Measurements from ENCODE around the gene UBL3. TPM values are rescaled to one million over a fixed set of nuclear protein-coding genes. Genes with fewer than 3 reads are reported as not detected.

Gene UBL3
- total RNA-seq, 1 donor from 2014 or later: 20.0 TPM

DNA sequence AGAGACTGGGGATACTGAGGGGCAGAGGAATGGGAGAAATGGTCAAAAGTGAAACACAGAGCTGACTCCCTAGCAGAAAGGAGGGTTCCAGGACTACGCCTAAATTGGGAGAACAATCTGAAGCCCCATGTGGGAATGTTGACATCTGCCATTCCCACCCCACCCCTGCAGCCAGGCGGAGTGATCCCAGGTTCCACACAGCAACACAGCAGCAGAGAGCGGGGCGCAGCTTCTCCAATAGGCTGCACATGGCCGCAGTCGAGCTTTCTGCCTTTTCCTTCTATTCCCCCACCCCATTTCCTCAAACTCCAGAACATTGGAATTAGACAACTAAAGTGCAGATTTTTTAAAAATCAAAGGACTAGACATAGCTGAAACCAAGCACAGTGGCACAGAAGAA, 104.7 kb downstream of the UBL3 start:
- no peak overlapping the region for H2AFZ ChIP-seq (replicated peaks)
- no peak overlapping the region for H3K27ac ChIP-seq
- Mint-ChIP-seq H3K36me3 (no peaks in the 10 kb centered on the region), H3K4me3 (no peak overlapping the region), H3K27ac (no peak overlapping the region), H3K4me1 (peaks cover 11% of the 10 kb centered on the region), H3K9me3 (no peaks in the 10 kb centered on the region), H3K27me3 (ENCODE audit: insufficient read depth, low read depth) (peaks cover 2% of the 10 kb centered on the region)
- H3K9ac ChIP-seq: no peak overlapping the region
- H3K27me3 ChIP-seq: no peaks in the 10 kb centered on the region
- H3K36me3 ChIP-seq: no peaks in the 10 kb centered on the region
- H3K9me3 ChIP-seq (ENCODE audit: low read depth): no peaks in the 10 kb centered on the region
- TF ChIP-seq EZH2 (IDR thresholded peaks at IDR 0.05) (no peak), EZH2phosphoT487 (IDR thresholded peaks at IDR 0.05) (no peak)
- TF ChIP-seq, protein P1, sequence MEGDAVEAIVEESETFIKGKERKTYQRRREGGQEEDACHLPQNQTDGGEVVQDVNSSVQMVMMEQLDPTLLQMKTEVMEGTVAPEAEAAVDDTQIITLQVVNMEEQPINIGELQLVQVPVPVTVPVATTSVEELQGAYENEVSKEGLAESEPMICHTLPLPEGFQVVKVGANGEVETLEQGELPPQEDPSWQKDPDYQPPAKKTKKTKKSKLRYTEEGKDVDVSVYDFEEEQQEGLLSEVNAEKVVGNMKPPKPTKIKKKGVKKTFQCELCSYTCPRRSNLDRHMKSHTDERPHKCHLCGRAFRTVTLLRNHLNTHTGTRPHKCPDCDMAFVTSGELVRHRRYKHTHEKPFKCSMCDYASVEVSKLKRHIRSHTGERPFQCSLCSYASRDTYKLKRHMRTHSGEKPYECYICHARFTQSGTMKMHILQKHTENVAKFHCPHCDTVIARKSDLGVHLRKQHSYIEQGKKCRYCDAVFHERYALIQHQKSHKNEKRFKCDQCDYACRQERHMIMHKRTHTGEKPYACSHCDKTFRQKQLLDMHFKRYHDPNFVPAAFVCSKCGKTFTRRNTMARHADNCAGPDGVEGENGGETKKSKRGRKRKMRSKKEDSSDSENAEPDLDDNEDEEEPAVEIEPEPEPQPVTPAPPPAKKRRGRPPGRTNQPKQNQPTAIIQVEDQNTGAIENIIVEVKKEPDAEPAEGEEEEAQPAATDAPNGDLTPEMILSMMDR (IDR thresholded peaks at IDR 0.05): no peak
- H3K4me3 ChIP-seq: no peak overlapping the region
- no peaks in the 10 kb centered on the region for H4K20me1 ChIP-seq (ENCODE audit: low read depth)
- H3K4me1 ChIP-seq: no peaks in the 10 kb centered on the region
- H3F3A ChIP-seq (ENCODE audit: low read depth): no peaks in the 10 kb centered on the region
- no peaks in the 10 kb centered on the region for H3K79me2 ChIP-seq (ENCODE audit: low read depth)
- no peak for DNase-seq (ENCODE audit: low spot score)
- no peak overlapping the region for H3K4me2 ChIP-seq

DNA sequence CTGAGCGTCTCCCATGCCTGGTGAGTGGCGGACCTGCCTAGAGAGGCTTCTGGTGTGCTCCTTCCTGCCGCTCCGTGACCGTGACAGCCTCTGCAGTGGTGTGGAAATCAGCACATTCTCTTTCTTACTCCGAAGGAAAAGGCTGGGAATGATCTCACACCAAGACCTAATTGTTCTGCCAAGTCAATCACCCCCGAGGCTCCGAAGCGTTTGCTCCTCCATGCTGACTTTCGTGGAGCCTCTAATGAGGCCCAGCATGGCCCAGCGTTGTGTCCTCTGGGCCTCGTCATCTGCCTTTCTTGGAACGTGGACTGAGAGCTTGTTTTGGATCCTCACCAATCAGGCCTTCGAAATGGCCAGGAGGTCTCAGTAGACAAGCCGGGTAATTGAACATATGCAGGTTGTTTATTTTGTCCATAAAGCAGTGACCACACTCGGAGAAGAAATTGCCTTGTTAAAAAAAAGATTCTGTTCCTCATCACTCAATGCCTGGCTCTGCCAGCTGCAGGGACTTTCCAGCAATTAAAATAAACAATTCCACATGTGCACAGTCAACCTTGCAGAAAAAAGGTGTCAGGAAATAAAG, 107.1 kb downstream of the UBL3 start:
- no peaks in the 10 kb centered on the region for H3K9me3 ChIP-seq (ENCODE audit: low read depth)
- H3K4me1 Mint-ChIP-seq: peaks cover 11% of the 10 kb centered on the region
- H3K4me3 Mint-ChIP-seq: peak overlapping the region; percentile 35
- H3K27me3 Mint-ChIP-seq (ENCODE audit: insufficient read depth, low read depth): peaks cover 2% of the 10 kb centered on the region
- no peak overlapping the region for H3K9ac ChIP-seq
- peak overlapping the region; percentile 72 for H3K27ac Mint-ChIP-seq
- peak; percentile 28 for DNase-seq (ENCODE audit: low spot score)
- no peak overlapping the region for H3K4me2 ChIP-seq
- TF ChIP-seq EZH2 (IDR thresholded peaks at IDR 0.05) (no peak), EZH2phosphoT487 (IDR thresholded peaks at IDR 0.05) (no peak)
- TF ChIP-seq, protein P1 (IDR thresholded peaks at IDR 0.05): no peak
- H3K36me3 Mint-ChIP-seq: no peaks in the 10 kb centered on the region
- no peak overlapping the region for H3K4me3 ChIP-seq
- no peaks in the 10 kb centered on the region for H3K9me3 Mint-ChIP-seq
- no peaks in the 10 kb centered on the region for H3K4me1 ChIP-seq
- no peaks in the 10 kb centered on the region for H3K79me2 ChIP-seq (ENCODE audit: low read depth)
- H4K20me1 ChIP-seq (ENCODE audit: low read depth): no peaks in the 10 kb centered on the region
- H3K27me3 ChIP-seq: no peaks in the 10 kb centered on the region
- no peaks in the 10 kb centered on the region for H3K36me3 ChIP-seq
- peak overlapping the region; percentile 51 for H2AFZ ChIP-seq (replicated peaks)
- H3K27ac ChIP-seq: no peak overlapping the region
- no peaks in the 10 kb centered on the region for H3F3A ChIP-seq (ENCODE audit: low read depth)

DNA sequence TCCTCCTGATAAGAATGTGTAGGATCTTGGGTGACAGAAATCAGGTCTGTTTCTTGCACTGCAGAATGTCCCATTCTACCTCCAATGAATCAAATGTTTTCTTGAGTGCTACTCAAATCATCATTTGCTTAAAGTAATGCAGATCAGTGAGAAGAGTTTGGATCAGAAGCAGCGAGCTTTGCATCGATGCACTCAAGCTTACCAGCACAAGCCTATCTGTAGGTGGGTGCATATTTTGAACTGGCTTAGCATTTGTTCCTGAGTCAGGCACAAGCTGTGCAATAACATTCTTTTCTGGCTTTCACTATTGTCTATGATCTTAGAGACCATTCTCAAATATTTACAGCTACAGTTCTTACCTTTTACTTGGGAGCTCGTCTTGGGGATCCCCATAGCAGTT, 109.5 kb downstream of the UBL3 start:
- DNase-seq (ENCODE audit: low spot score): no peak
- H3K9me3 ChIP-seq (ENCODE audit: low read depth): no peaks in the 10 kb centered on the region
- Mint-ChIP-seq H3K4me3 (no peak overlapping the region), H3K36me3 (no peaks in the 10 kb centered on the region), H3K9me3 (no peaks in the 10 kb centered on the region), H3K27ac (no peak overlapping the region), H3K4me1 (peaks cover 11% of the 10 kb centered on the region), H3K27me3 (ENCODE audit: insufficient read depth, low read depth) (peaks cover 2% of the 10 kb centered on the region)
- H3K79me2 ChIP-seq (ENCODE audit: low read depth): no peaks in the 10 kb centered on the region
- H3K9ac ChIP-seq: no peak overlapping the region
- H3K4me1 ChIP-seq: no peaks in the 10 kb centered on the region
- no peak overlapping the region for H3K27ac ChIP-seq
- H3K27me3 ChIP-seq: no peaks in the 10 kb centered on the region
- no peaks in the 10 kb centered on the region for H3K36me3 ChIP-seq
- no peak overlapping the region for H3K4me2 ChIP-seq
- no peak for TF ChIP-seq EZH2phosphoT487 (IDR thresholded peaks at IDR 0.05)
- H3F3A ChIP-seq (ENCODE audit: low read depth): no peaks in the 10 kb centered on the region
- H2AFZ ChIP-seq (replicated peaks): no peak overlapping the region
- H4K20me1 ChIP-seq (ENCODE audit: low read depth): no peaks in the 10 kb centered on the region
- H3K4me3 ChIP-seq: no peak overlapping the region

DNA sequence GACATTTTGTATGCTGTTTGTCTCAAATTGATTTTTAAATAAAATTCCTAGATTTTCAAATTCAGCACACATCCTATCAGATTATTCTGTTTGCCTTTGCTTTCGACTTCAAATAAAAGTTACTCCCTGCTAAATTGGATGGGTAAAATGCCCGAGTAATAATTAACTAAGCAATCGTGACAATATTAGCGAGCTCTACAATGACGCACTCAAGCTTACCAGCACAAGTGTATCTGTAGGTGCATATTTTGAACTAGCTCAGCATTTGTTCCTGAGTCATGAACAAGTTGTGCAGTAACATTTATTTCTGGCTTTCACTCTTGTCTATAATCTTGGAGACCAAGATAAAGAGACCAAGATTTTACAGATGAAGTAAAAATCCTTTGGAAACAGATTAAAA, 113.4 kb downstream of the UBL3 start:
- Histone ChIP-seq H4K20me1 (ENCODE audit: low read depth) (no peaks in the 10 kb centered on the region), H3F3A (ENCODE audit: low read depth) (no peaks in the 10 kb centered on the region), H3K27ac (no peak overlapping the region), H2AFZ (replicated peaks) (no peak overlapping the region), H3K4me1 (no peaks in the 10 kb centered on the region), H3K27me3 (no peaks in the 10 kb centered on the region), H3K9ac (no peak overlapping the region), H3K79me2 (ENCODE audit: low read depth) (no peaks in the 10 kb centered on the region), H3K36me3 (no peaks in the 10 kb centered on the region), H3K4me2 (no peak overlapping the region), H3K4me3 (no peak overlapping the region), H3K9me3 (ENCODE audit: low read depth) (no peaks in the 10 kb centered on the region)
- Mint-ChIP-seq H3K27me3 (ENCODE audit: insufficient read depth, low read depth) (peaks cover 2% of the 10 kb centered on the region), H3K9me3 (no peaks in the 10 kb centered on the region), H3K4me1 (no peaks in the 10 kb centered on the region), H3K27ac (no peak overlapping the region), H3K4me3 (no peak overlapping the region), H3K36me3 (no peaks in the 10 kb centered on the region)
- TF ChIP-seq EZH2 (IDR thresholded peaks at IDR 0.05) (no peak), EZH2phosphoT487 (IDR thresholded peaks at IDR 0.05) (no peak)
- TF ChIP-seq, protein P1 (IDR thresholded peaks at IDR 0.05): no peak
- no peak for DNase-seq (ENCODE audit: low spot score)

Data from neural progenitor cell (in vitro differentiated cells).